ENCODE measurements around the gene DMAC1.

DNA sequence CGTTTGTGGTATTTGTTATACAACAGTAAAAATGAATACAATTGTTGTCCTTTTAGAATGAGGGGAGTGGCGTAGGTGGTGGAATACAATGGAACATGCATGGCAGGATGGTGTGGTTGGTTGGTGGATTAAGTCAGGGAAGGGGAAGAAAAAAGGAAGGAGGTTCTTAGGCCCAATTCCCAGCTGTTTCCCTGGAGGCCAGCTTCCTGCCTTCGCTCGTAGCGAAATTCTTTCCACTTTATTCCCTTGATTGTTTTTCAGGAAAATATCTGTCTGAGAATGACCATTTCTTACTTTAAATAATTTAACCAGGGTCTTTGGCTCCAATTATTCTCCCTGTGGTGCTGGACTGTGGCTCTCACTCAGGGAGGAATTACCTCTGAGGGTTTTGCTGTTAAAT is 24.1 kb upstream of the DMAC1 start:
- TF ChIP-seq POLR2A (IDR thresholded peaks at IDR 0.05), result no peak
- TF ChIP-seq, protein P1, sequence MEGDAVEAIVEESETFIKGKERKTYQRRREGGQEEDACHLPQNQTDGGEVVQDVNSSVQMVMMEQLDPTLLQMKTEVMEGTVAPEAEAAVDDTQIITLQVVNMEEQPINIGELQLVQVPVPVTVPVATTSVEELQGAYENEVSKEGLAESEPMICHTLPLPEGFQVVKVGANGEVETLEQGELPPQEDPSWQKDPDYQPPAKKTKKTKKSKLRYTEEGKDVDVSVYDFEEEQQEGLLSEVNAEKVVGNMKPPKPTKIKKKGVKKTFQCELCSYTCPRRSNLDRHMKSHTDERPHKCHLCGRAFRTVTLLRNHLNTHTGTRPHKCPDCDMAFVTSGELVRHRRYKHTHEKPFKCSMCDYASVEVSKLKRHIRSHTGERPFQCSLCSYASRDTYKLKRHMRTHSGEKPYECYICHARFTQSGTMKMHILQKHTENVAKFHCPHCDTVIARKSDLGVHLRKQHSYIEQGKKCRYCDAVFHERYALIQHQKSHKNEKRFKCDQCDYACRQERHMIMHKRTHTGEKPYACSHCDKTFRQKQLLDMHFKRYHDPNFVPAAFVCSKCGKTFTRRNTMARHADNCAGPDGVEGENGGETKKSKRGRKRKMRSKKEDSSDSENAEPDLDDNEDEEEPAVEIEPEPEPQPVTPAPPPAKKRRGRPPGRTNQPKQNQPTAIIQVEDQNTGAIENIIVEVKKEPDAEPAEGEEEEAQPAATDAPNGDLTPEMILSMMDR (IDR thresholded peaks at IDR 0.05), result no peak
